Mesothelial cell of epicardium (in vitro differentiated cells): Measurements from ENCODE around the gene MICA. TPM values are rescaled to one million over a fixed set of nuclear protein-coding genes. Genes with fewer than 3 reads are reported as not detected.

Source experiments
- DNase-seq, 2 experiments: peaks; one replicate each; pipeline ENCODE4 v3.0.0; 2021; ENCODE audit warnings: low spot score in 2 of 2; ENCODE audit not compliant: unreplicated experiment in 2 of 2
- H3K27ac Mint-ChIP-seq: 2 replicates; pipeline ENCODE4 v1.8.0; 2021; ENCODE audit warnings: mixed read lengths
- H3K27me3 Mint-ChIP-seq: 2 replicates; pipeline ENCODE4 v1.8.0; 2021; ENCODE audit warnings: low read depth, mixed read lengths
- H3K36me3 Mint-ChIP-seq: 2 replicates; pipeline ENCODE4 v1.8.0; 2021; ENCODE audit warnings: mixed read lengths
- H3K4me1 Mint-ChIP-seq: 2 replicates; pipeline ENCODE4 v1.8.0; 2021; ENCODE audit warnings: mixed read lengths
- H3K4me3 Mint-ChIP-seq: 2 replicates; pipeline ENCODE4 v1.8.0; 2021; ENCODE audit warnings: mild to moderate bottlenecking, moderate library complexity, mixed read lengths
- H3K9me3 Mint-ChIP-seq: 2 replicates; pipeline ENCODE4 v1.8.0; 2021; ENCODE audit warnings: mixed read lengths
- CTCF ChIP-seq: fragments of 200-600 bp; sonication (generic); IDR thresholded peaks from one replicate; pipeline ENCODE4 v1.5.0; 2021; ENCODE audit warnings: antibody characterized with exemption; ENCODE audit not compliant: unreplicated experiment
- microRNA-seq: library from miRNA; unstranded; fragments of <30 nt; microRNA quantifications from one replicate; pipeline ENCODE4 v1.2.0, GENCODE V29; 2021; ENCODE audit warnings: inconsistent platforms, mixed read lengths
- total RNA-seq: library from RNA; stranded (reverse); gene quantifications from 3 replicates; pipeline ENCODE4 v1.2.1, GENCODE V29; 2021

Gene MICA
- total RNA-seq, 1 donor from 2014 or later, result 15.5 TPM

DNA sequence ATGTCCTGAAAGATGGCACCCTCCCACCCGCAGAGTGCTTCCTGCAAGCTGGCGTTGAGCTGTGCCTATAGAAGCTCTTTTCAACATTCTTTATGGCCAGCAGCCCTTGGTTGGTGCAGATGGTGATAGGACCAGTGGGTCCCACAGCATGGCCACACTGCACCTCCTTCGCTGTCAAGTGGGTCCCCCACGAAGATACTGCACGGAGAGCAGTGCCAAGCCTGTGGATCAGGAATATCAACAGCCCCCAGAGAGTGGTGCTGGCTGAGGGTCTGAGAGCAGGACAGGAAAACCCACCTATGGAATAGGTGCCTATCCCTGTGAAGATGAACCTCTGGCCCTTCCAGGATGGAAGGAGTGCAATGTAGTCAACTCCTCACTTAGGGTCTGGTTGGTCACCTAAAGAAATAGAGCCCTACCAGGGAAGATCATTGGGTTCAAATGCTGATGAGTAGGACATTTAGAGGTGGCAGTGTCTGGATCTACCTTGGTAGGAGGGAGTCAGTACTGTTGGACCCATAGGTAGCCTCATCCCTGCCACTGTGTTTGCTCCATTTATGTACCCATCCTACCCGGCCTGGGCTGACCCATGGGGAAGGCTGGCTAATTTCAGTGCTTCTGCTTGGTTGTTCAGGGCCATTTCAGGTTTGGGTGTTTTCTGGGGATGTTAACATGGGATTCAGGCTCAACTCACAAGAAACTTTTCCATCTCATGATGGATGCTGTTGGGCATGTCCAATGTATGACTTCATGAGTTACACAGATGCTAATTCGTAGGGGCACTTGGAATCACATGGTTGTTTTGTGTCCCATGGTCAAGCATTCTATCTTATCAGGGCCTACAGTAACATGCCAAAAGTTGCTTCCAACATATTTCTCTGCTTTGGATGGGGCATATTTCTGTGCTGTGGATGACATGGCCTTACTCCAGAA is 61.1 kb downstream of the MICA start:
- Mint-ChIP-seq H3K9me3 (no peaks in the 10 kb centered on the region), H3K36me3 (no peaks in the 10 kb centered on the region), H3K4me1 (peaks cover 9% of the 10 kb centered on the region), H3K27ac (no peak overlapping the region), H3K4me3 (no peak overlapping the region), H3K27me3 (peaks cover 33% of the 10 kb centered on the region)
- TF ChIP-seq CTCF, result no peak
- DNase-seq, result no peak

Small RNAs within 50 kb of the gene (microRNA-seq; reads per million reads assigned to microRNA genes)
- gene MIR6891, result not detected

Other genes starting within 250 kb of the MICA start
- gene CCHCR1, start 245.8 kb upstream of the MICA start, total RNA-seq, result 33.9 to 36.6 TPM (median 34.5 TPM) in 3 replicates
- 7.7 to 8.5 TPM (median 7.8 TPM) in 3 replicates for gene TCF19, start 245.0 kb upstream of the MICA start, total RNA-seq
- 0.24 to 0.47 TPM in 2 of 3 replicates, not detected in the other for gene POU5F1, start 232.9 kb upstream of the MICA start, total RNA-seq
- gene HLA-C, start 131.5 kb upstream of the MICA start, total RNA-seq, result 121 to 132 TPM (median 125 TPM) in 3 replicates
- gene HLA-B, start 46.4 kb upstream of the MICA start, total RNA-seq, result 43.9 to 47.7 TPM (median 46.6 TPM) in 3 replicates
- 0.31 TPM in 1 of 3 replicates, not detected in the others for gene MICB, start 94.5 kb downstream of the MICA start, total RNA-seq
- gene MCCD1, start 125.4 kb downstream of the MICA start, total RNA-seq, result not detected in 3 replicates
- gene DDX39B, start 138.4 kb downstream of the MICA start, total RNA-seq, result 635 to 649 TPM (median 647 TPM) in 3 replicates
- gene ATP6V1G2, start 143.0 kb downstream of the MICA start, total RNA-seq, result 2.2 to 2.7 TPM (median 2.5 TPM) in 3 replicates
- gene NFKBIL1, start 144.0 kb downstream of the MICA start, total RNA-seq, result 27.7 to 28.2 TPM (median 28.1 TPM) in 3 replicates
- 0.16 to 0.18 TPM in 2 of 3 replicates, not detected in the other for gene LTA, start 168.7 kb downstream of the MICA start, total RNA-seq
- gene TNF, start 172.0 kb downstream of the MICA start, total RNA-seq, result 0.52 to 0.60 TPM (median 0.60 TPM) in 3 replicates
- 0.32 TPM in 1 of 3 replicates, not detected in the others for gene LTB, start 178.8 kb downstream of the MICA start, total RNA-seq
- 0.60 to 0.77 TPM in 2 of 3 replicates, not detected in the other for gene LST1, start 182.7 kb downstream of the MICA start, total RNA-seq
- gene NCR3, start 189.4 kb downstream of the MICA start, total RNA-seq, result not detected in 3 replicates
- gene AIF1, start 211.6 kb downstream of the MICA start, total RNA-seq, result 5.1 to 6.0 TPM (median 5.1 TPM) in 3 replicates
- gene PRRC2A, start 217.1 kb downstream of the MICA start, total RNA-seq, result 273 to 290 TPM (median 288 TPM) in 3 replicates
- gene BAG6, start 249.1 kb downstream of the MICA start, total RNA-seq, result 327 to 338 TPM (median 338 TPM) in 3 replicates